Esophagus muscularis mucosa (tissue), 4 donors: ENCODE data around the gene MPRIP. TPM values are rescaled to one million over a fixed set of nuclear protein-coding genes. Genes with fewer than 3 reads are reported as not detected.

ENCODE experiments used
- DNase-seq: peaks from one replicate; pipeline ENCODE4 v3.0.0-alpha.2; 2017; ENCODE audit errors: extremely low spot score
- H3K27ac ChIP-seq, 4 donors: fragments of 200-600 bp; sonication (generic); replicated peaks in 1 of 4; 1 replicate in 3 of 4; 2 replicates in 1 of 4; pipeline ENCODE4 v1.5.1; 2016 to 2019; ENCODE audit warnings: mild to moderate bottlenecking in 1 of 4
- H3K27me3 ChIP-seq, 4 donors: fragments of 200-600 bp; sonication (generic); one replicate each; pipeline versions ENCODE4 v1.5.1 to v1.6.0; 2016 to 2019
- H3K36me3 ChIP-seq, 4 donors: fragments of 200-600 bp; sonication (generic); one replicate each; pipeline ENCODE4 v1.5.1; 2016 to 2019
- H3K4me1 ChIP-seq, 4 donors: fragments of 200-600 bp; sonication (generic); one replicate each; pipeline ENCODE4 v1.5.1; 2016 to 2019
- H3K4me3 ChIP-seq, 4 donors: fragments of 200-600 bp; sonication (generic); 1 replicate in 2 of 4; 2 replicates in 2 of 4; pipeline ENCODE4 v1.5.1; 2016 to 2019; ENCODE audit warnings: mild to moderate bottlenecking in 4 of 4, moderate library complexity in 1 of 4
- H3K9me3 ChIP-seq, 4 donors: fragments of 200-600 bp; sonication (generic); 1 replicate in 3 of 4; 2 replicates in 1 of 4; pipeline ENCODE4 v1.5.1; 2016 to 2019
- CTCF ChIP-seq, 3 experiments: fragments of 200-600 bp in 2 of 3; fragments of 450-650 bp in 1 of 3; sonication (generic) in 2 of 3; IDR thresholded peaks; one replicate each; pipeline ENCODE4 v1.5.1; 2017 to 2019; ENCODE audit warnings: antibody characterized with exemption in 3 of 3, mild to moderate bottlenecking in 2 of 3, moderate library complexity in 1 of 3
- EP300 ChIP-seq: sonication (generic); formaldehyde crosslinking; IDR thresholded peaks from one replicate; pipeline ENCODE4 v1.6.1; 2017; ENCODE audit warnings: antibody characterized with exemption
- POLR2A ChIP-seq: fragments of 450-650 bp; IDR thresholded peaks from one replicate; pipeline ENCODE4 v1.6.1; 2017; ENCODE audit warnings: antibody characterized with exemption, moderate library complexity, mild to moderate bottlenecking, low read depth
- POLR2AphosphoS5 ChIP-seq, 2 donors: sonication (generic); formaldehyde crosslinking; IDR thresholded peaks; one replicate each; pipeline ENCODE4 v1.6.1; 2017; ENCODE audit warnings: antibody characterized with exemption in 2 of 2
- WGBS: methylation state at CpG from one replicate; pipeline ENCODE4 v1.1.5; 2018; 5-methylcytosine and 5-hydroxymethylcytosine counted together
- intact Hi-C: fragments of 100-400 bp; cut with DNase I; formaldehyde crosslinking; loops from one replicate; pipeline ENCODE4 v1.15.1; 2023
- total RNA-seq, 4 donors: library from RNA; depleted of rRNA; stranded (reverse); fragments of >200 nt; gene quantifications; one replicate each; pipeline versions ENCODE4 v1.1.0 to v1.2.1, GENCODE V29; 2016

The MPRIP gene
- total RNA-seq, 4 donors from 2014 or later, result 108 to 194 (median 129) TPM

GRCh38 chr17:17019891-17020456, 22.3 kb upstream of the MPRIP start:
- H3K27ac ChIP-seq, result no peak overlapping the region
- H3K27me3 ChIP-seq, result no peaks in the 10 kb centered on the region
- no peak for DNase-seq
- H3K4me3 ChIP-seq, result no peak overlapping the region
- no peaks in the 10 kb centered on the region for H3K36me3 ChIP-seq
- intact Hi-C loops, result no loop called here
- 93% methylated on average over 13 of the region's 13 CpGs for WGBS
- TF ChIP-seq POLR2AphosphoS5 (IDR thresholded peaks at IDR 0.05), result no peak
- TF ChIP-seq EP300, result no peak
- no peak for TF ChIP-seq POLR2A
- TF ChIP-seq CTCF (IDR thresholded peaks at IDR 0.05), result no peak
- peaks cover 0 to 16% (median 6%) of the 10 kb centered on the region in 4 donors for H3K4me1 ChIP-seq
- H3K9me3 ChIP-seq, result no peaks in the 10 kb centered on the region

GRCh38 chr17:17020821-17021193, 21.4 kb upstream of the MPRIP start:
- H3K27ac ChIP-seq, result peak overlapping the region in 3 of 4 donors; percentile 21 to 54 (median 23)
- intact Hi-C loops, result no loop called here
- TF ChIP-seq POLR2A, result no peak
- TF ChIP-seq POLR2AphosphoS5 (IDR thresholded peaks at IDR 0.05), result no peak
- TF ChIP-seq EP300, result no peak
- no peak for TF ChIP-seq CTCF (IDR thresholded peaks at IDR 0.05)
- DNase-seq, result no peak
- peaks cover 0 to 18% (median 6%) of the 10 kb centered on the region in 4 donors for H3K4me1 ChIP-seq
- no peaks in the 10 kb centered on the region for H3K36me3 ChIP-seq
- H3K9me3 ChIP-seq, result no peaks in the 10 kb centered on the region
- H3K4me3 ChIP-seq, result no peak overlapping the region
- WGBS, result 98% methylated on average over 4 of the region's 8 CpGs
- no peaks in the 10 kb centered on the region for H3K27me3 ChIP-seq

- no peaks in the 10 kb centered on the region for H3K9me3 ChIP-seq
- TF ChIP-seq EP300, result no peak
- no peak for TF ChIP-seq CTCF (IDR thresholded peaks at IDR 0.05)
- TF ChIP-seq POLR2AphosphoS5 (IDR thresholded peaks at IDR 0.05), result no peak
- no peak for TF ChIP-seq POLR2A
- DNase-seq, result no peak
- peaks cover 0 to 18% (median 6%) of the 10 kb centered on the region in 4 donors for H3K4me1 ChIP-seq
- no peak overlapping the region for H3K4me3 ChIP-seq
- H3K27me3 ChIP-seq, result no peaks in the 10 kb centered on the region
- WGBS, result 82% methylated on average over 15 of the region's 15 CpGs
- no peaks in the 10 kb centered on the region for H3K36me3 ChIP-seq
- intact Hi-C loops, result no loop called here
- peak overlapping the region in 3 of 4 donors; percentile 23 to 54 (median 27) for H3K27ac ChIP-seq
Measured at GRCh38 chr17:17021194-17021863, 20.9 kb upstream of the MPRIP start.

GRCh38 chr17:17022011-17022410, 20.2 kb upstream of the MPRIP start:
- H3K27ac ChIP-seq, result peak overlapping the region in 3 of 4 donors; percentile 23 to 54 (median 27)

More at GRCh38 chr17:17022011-17022410, 20.2 kb upstream of the MPRIP start:
- H3K4me3 ChIP-seq, result no peak overlapping the region
- H3K4me1 ChIP-seq, result peaks cover 0 to 18% (median 6%) of the 10 kb centered on the region in 4 donors
- H3K27me3 ChIP-seq, result no peaks in the 10 kb centered on the region
- H3K9me3 ChIP-seq, result no peaks in the 10 kb centered on the region
- H3K36me3 ChIP-seq, result no peaks in the 10 kb centered on the region
- TF ChIP-seq CTCF (IDR thresholded peaks at IDR 0.05), result no peak
- TF ChIP-seq POLR2AphosphoS5 (IDR thresholded peaks at IDR 0.05), result no peak
- TF ChIP-seq EP300, result no peak
- TF ChIP-seq POLR2A, result no peak
- WGBS, result 100% methylated on average over 4 of the region's 4 CpGs
- DNase-seq, result no peak
- intact Hi-C loops, result no loop called here
